T47D (cell line): Measurements from ENCODE around the gene PAXX.

ENCODE experiments used
- DNase-seq, 2 experiments: peaks; one replicate each; pipeline versions ENCODE4 v3.0.0 to v3.0.0-alpha.2; 2011 to 2012; ENCODE audit warnings: low read depth in 1 of 2, low spot score in 1 of 2
- JUND ChIP-seq: IDR thresholded peaks from 2 replicates; pipeline ENCODE4 v1.6.1; 2012; ENCODE audit warnings: low read depth
- in situ Hi-C: cut with HindIII; loops from 2 replicates; pipeline ENCODE4 v1.10.0; 2016; ENCODE audit warnings: low sequenced_read_pairs, low pct_unique_long_range_greater_than_20kb

PAXX gene

GRCh38 chr9:136991993-136992818 lies at the start of gene PAXX:
PAXX (plus strand) TSS chr9:136992422; CDS start chr9:136992444, 22 bp downstream.
- TF ChIP-seq JUND, result no peak
- in situ Hi-C loops, result no loop called here
- DNase-seq, result peak; percentile 96 to 98

GRCh38 chr9:136942881-136943230 lies 49.4 kb upstream of the PAXX start:
- no peak for TF ChIP-seq JUND
- DNase-seq, result no peak
- in situ Hi-C loops, result no loop called here

GRCh38 chr9:136943291-136944211 lies 48.7 kb upstream of the PAXX start:
- DNase-seq, result peak; percentile 60 to 77
- in situ Hi-C loops, result no loop called here

GRCh38 chr9:136944212-136944518 lies 48.1 kb upstream of the PAXX start:
- TF ChIP-seq JUND, result no peak
- DNase-seq, result peak; percentile 57 to 78
- in situ Hi-C loops, result no loop called here

More at GRCh38 chr9:136943291-136944211, 48.7 kb upstream of the PAXX start:
- no peak for TF ChIP-seq JUND

- in situ Hi-C loops, result no loop called here
- TF ChIP-seq JUND, result no peak
- peak; percentile 97 to 99 for DNase-seq
Measured at GRCh38 chr9:136944519-136945332, 47.5 kb upstream of the PAXX start, which contains the start of the genes C8G and FBXW5. C8G (plus strand) TSS chr9:136945243; CDS start chr9:136945321, 78 bp downstream. FBXW5 (minus strand) TSS chr9:136944738; CDS start chr9:136944083, 655 bp downstream.

GRCh38 chr9:136945333-136946227 lies 46.6 kb upstream of the PAXX start:
- in situ Hi-C loops, result no loop called here

GRCh38 chr9:136946228-136947027 lies 45.8 kb upstream of the PAXX start:
- TF ChIP-seq JUND, result no peak
- DNase-seq, result no peak
- in situ Hi-C loops, result no loop called here

More at GRCh38 chr9:136945333-136946227, 46.6 kb upstream of the PAXX start:
- TF ChIP-seq JUND, result no peak
- no peak for DNase-seq

- no peak for DNase-seq
- in situ Hi-C loops, result no loop called here
- TF ChIP-seq JUND, result no peak
Measured at GRCh38 chr9:136947028-136947891, 45.0 kb upstream of the PAXX start.

GRCh38 chr9:136947955-136948510 lies 44.2 kb upstream of the PAXX start:
- no peak for TF ChIP-seq JUND
- in situ Hi-C loops, result no loop called here
- peak in 1 of 2 experiments; percentile 61 for DNase-seq
